GM13977 (cell line): ENCODE results near the gene NECAB2.

Experiments used
- DNase-seq: peaks from one replicate; pipeline ENCODE4 v3.0.0; 2012; ENCODE audit warnings: low spot score
- in situ Hi-C: fragments of 300-500 bp; cut with MboI; formaldehyde crosslinking; loops from one replicate; pipeline ENCODE4 v1.12.0; 2022; ENCODE audit warnings: low sequenced_read_pairs, low pct_unique_long_range_greater_than_20kb, mixed read lengths, inconsistent platforms; ENCODE audit not compliant: unreplicated experiment
- TF ChIP-seq, protein P1 (sequence below): IDR thresholded peaks from 2 replicates; pipeline ENCODE4 v1.5.1; 2012; ENCODE audit warnings: mild to moderate bottlenecking, control low read depth; ENCODE audit not compliant: insufficient read depth; ENCODE audit errors: extremely low read depth, missing control alignments

Gene NECAB2

DNA sequence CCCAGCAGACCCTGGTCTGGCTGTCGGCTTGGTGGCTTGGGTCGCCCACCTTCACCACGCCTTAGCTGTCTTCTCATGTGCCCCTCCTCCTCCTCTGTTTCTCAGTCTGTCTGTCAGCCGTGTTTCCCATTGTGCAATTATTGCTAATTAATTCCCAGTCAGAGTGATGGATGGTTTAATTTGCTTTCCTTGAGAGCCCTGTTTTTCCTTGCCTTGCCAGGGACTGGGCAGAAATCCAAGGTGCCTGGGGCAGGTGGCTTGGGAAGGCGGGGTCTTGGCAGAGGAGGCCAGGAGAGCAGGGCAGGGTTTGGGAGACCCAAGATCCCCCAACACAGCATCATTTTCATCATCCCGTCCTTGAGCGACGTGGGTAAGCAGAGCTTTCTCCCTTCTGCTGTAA lies 21.3 kb downstream of the NECAB2 start:
- DNase-seq: no peak
- in situ Hi-C loops: no loop called here
- TF ChIP-seq, protein P1, sequence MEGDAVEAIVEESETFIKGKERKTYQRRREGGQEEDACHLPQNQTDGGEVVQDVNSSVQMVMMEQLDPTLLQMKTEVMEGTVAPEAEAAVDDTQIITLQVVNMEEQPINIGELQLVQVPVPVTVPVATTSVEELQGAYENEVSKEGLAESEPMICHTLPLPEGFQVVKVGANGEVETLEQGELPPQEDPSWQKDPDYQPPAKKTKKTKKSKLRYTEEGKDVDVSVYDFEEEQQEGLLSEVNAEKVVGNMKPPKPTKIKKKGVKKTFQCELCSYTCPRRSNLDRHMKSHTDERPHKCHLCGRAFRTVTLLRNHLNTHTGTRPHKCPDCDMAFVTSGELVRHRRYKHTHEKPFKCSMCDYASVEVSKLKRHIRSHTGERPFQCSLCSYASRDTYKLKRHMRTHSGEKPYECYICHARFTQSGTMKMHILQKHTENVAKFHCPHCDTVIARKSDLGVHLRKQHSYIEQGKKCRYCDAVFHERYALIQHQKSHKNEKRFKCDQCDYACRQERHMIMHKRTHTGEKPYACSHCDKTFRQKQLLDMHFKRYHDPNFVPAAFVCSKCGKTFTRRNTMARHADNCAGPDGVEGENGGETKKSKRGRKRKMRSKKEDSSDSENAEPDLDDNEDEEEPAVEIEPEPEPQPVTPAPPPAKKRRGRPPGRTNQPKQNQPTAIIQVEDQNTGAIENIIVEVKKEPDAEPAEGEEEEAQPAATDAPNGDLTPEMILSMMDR: no peak

DNA sequence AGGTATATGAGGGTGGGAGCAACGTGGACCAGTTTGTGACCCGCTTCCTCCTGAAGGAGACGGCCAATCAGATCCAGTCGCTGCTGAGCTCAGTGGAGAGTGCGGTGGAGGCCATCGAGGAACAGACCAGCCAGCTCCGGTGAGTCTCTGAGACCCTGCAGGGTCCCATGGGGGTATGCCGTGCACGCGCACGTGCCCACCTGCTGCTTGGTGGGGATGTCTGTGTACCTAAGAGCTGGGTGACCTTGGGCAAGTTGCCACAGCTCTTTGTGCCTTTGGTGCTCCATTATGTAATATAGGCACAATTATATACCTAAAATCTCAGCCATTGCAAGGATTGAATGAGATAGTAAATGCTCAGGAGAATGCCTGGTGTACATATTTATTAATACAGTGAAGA lies 22.4 kb downstream of the NECAB2 start:
- TF ChIP-seq, protein P1: no peak
- in situ Hi-C loops: no loop called here
- DNase-seq: no peak

DNA sequence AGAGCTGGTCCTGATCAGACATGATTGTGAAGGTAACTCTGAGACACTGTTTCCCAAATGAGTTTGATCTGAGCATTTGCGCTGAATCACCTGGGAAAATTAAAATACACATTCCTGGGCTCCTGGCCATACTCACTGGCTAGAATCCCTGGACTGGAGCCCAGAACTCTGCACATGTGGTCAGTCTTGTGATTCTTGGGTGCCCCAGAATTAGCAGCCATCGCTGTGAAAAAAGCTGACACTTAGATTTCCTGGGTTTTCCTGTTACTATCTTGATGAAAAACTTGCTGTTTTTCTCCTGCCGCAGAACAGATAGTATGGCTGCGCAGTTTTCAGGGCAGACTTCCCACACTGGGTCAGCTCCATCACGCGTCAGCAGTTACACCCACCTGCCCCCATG lies 24.6 kb downstream of the NECAB2 start:
- TF ChIP-seq, protein P1: no peak
- in situ Hi-C loops: no loop called here
- DNase-seq: no peak

DNA sequence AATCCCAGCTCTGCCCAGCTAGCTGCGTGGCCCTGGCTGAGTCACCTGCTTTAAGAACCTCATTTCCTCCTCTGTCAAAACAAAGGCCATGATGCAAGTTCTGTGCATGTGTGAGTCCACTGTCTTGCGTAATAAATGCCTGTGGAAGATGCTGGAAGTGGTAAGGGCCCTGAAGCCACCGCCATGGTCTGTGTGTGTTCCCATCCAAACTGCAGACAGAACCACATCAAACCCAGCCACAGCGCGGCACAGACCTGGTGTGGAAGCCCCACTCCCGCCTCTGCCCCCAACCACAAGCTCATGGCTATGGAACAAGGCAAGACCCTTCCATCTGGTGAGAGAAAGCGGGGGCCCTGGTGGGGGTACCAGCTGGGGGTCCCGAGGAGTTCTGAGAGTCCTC lies 26.0 kb downstream of the NECAB2 start:
- no peak for DNase-seq
- in situ Hi-C loops: no loop called here
- TF ChIP-seq, protein P1: no peak

DNA sequence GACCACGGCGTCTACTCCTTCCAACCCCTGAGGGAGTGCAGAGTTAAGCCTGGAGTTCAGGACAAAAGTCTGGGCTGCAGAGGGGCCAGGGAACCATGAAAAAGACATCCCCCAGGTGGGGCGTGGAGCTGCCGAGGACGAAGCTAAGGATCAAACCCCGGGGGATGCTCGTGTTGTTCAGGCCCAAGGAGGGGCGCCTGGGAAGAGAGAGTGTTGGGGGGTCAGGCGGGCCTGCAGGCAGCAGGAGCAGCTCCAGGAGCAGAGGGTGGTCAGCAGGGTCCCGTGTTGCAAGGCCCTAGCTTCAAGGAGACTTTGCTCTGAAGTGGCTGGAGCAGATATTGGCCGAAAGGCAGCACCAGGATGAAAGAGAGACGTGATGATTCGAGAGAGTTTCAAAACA lies 26.7 kb downstream of the NECAB2 start:
- DNase-seq: no peak
- in situ Hi-C loops: no loop called here
- TF ChIP-seq, protein P1: no peak

DNA sequence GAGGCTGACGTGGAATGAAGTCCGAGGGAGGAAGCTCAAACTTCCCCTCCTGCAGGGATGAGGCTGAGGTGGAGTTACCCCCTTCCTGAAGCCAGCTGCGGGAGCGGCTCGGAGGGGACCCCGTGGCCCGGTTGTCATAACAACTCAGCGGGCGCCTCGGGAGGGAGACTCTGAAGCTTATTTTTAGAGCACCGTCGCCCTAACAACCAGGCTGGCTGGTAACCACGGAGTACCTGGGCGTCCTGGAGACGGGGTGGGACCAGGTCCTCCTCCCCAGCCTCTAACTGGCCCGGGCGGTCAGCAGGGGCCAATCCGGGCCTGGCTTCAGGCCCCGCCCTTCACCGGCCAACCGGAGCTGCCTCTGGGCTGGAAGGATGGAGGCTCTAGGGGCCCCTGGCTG lies 27.7 kb downstream of the NECAB2 start:
- TF ChIP-seq, protein P1: no peak
- in situ Hi-C loops: no loop called here
- no peak for DNase-seq
